Skeletal muscle cell (primary cell): ENCODE results near the gene CHCHD3.
A peak's percentile ranks its signal among the peaks of the same experiment; 100 is the strongest.

Experiments used
- DNase-seq: peaks from one replicate; pipeline ENCODE4 v3.0.0-alpha.2; 2010; ENCODE audit warnings: low read depth
- H3K4me3 ChIP-seq: 2 replicates; pipeline ENCODE4 v1.5.1; 2011; ENCODE audit warnings: low read depth, mild to moderate bottlenecking, control low read depth, low read length, moderate library complexity

CHCHD3 gene

GRCh38 chr7:133082390-133082766 is 488 bp upstream of the CHCHD3 start:
- no peak for DNase-seq
- no peak overlapping the region for H3K4me3 ChIP-seq

- no peak for DNase-seq
- peak overlapping the region; percentile 87 for H3K4me3 ChIP-seq
Measured at GRCh38 chr7:133081119-133081598, 731 bp downstream of the CHCHD3 start.

GRCh38 chr7:133079296-133079695 is 2.6 kb downstream of the CHCHD3 start:
- no peak for DNase-seq
- no peak overlapping the region for H3K4me3 ChIP-seq

GRCh38 chr7:133077394-133077793 is 4.5 kb downstream of the CHCHD3 start:
- no peak overlapping the region for H3K4me3 ChIP-seq
- no peak for DNase-seq

- no peak for DNase-seq
- no peak overlapping the region for H3K4me3 ChIP-seq
Measured at GRCh38 chr7:133076142-133076541, 5.7 kb downstream of the CHCHD3 start.

- no peak for DNase-seq
- no peak overlapping the region for H3K4me3 ChIP-seq
Measured at GRCh38 chr7:133071506-133071905, 10.4 kb downstream of the CHCHD3 start.

- DNase-seq = no peak
- no peak overlapping the region for H3K4me3 ChIP-seq
Measured at GRCh38 chr7:133070562-133070961, 11.3 kb downstream of the CHCHD3 start.

- no peak for DNase-seq
- no peak overlapping the region for H3K4me3 ChIP-seq
Measured at GRCh38 chr7:133065301-133065700, 16.6 kb downstream of the CHCHD3 start.

GRCh38 chr7:133064082-133064820 is 17.6 kb downstream of the CHCHD3 start:
- DNase-seq = no peak
- no peak overlapping the region for H3K4me3 ChIP-seq

- no peak for DNase-seq
- H3K4me3 ChIP-seq = no peak overlapping the region
Measured at GRCh38 chr7:133061792-133062191, 20.1 kb downstream of the CHCHD3 start.

- no peak overlapping the region for H3K4me3 ChIP-seq
- no peak for DNase-seq
Measured at GRCh38 chr7:133061357-133061756, 20.5 kb downstream of the CHCHD3 start.

GRCh38 chr7:133060004-133060403 is 21.9 kb downstream of the CHCHD3 start:
- H3K4me3 ChIP-seq = no peak overlapping the region
- no peak for DNase-seq

GRCh38 chr7:133059263-133059662 is 22.6 kb downstream of the CHCHD3 start:
- no peak overlapping the region for H3K4me3 ChIP-seq
- DNase-seq = no peak

- DNase-seq = no peak
- H3K4me3 ChIP-seq = no peak overlapping the region
Measured at GRCh38 chr7:133056370-133057238, 25.3 kb downstream of the CHCHD3 start.

- H3K4me3 ChIP-seq = no peak overlapping the region
- DNase-seq = no peak
Measured at GRCh38 chr7:133054162-133054840, 27.6 kb downstream of the CHCHD3 start.

GRCh38 chr7:133053321-133053891 is 28.5 kb downstream of the CHCHD3 start:
- H3K4me3 ChIP-seq = no peak overlapping the region
- DNase-seq = peak; percentile 83

GRCh38 chr7:133052826-133053225 is 29.1 kb downstream of the CHCHD3 start:
- H3K4me3 ChIP-seq = no peak overlapping the region
- no peak for DNase-seq

GRCh38 chr7:133052401-133052756 is 29.5 kb downstream of the CHCHD3 start:
- no peak for DNase-seq
- H3K4me3 ChIP-seq = no peak overlapping the region

- DNase-seq = no peak
- H3K4me3 ChIP-seq = no peak overlapping the region
Measured at GRCh38 chr7:133051719-133052400, 30.0 kb downstream of the CHCHD3 start.
